ENCODE measurements around the gene SH3RF3.

SH3RF3 gene

GRCh38 chr2:109547280-109547679 is 418.3 kb downstream of the SH3RF3 start:
- Histone ChIP-seq H3K4me3 (no peak overlapping the region), H3K27ac (no peak overlapping the region)
- no peak for DNase-seq (ENCODE audit: low spot score)
- no peak for TF ChIP-seq CTCF (IDR thresholded peaks at IDR 0.05)

- Histone ChIP-seq H3K27ac (no peak overlapping the region), H3K4me3 (no peak overlapping the region)
- TF ChIP-seq CTCF (IDR thresholded peaks at IDR 0.05), result no peak
- DNase-seq (ENCODE audit: low spot score), result no peak
These were observed 420.1 kb downstream of the SH3RF3 start for GRCh38 chr2:109549016-109549590.
